Endothelial cell of umbilical vein (primary cell): ENCODE data around the gene DEK. TPM values are rescaled to one million over a fixed set of nuclear protein-coding genes. Genes with fewer than 3 reads are reported as not detected.

Source experiments
- BruUV-seq: library from RNA; stranded (reverse); fragments of 400-500 nt; replicated peaks from 2 replicates; lab custom pipeline; 2021; lab: Mats Ljungman, UMichigan
- CTCF ChIA-PET: fragments of 300-600, 350-600 bp; sonication (Branson Sonifier 250); formaldehyde crosslinking; loops from one replicate; lab custom pipeline; 2021; ENCODE audit warnings: antibody characterized with exemption, inconsistent platforms; lab: Charles Lee
- POLR2A ChIA-PET: fragments of 300-600, 350-600 bp; sonication (Branson Sonifier 250); formaldehyde crosslinking; loops from one replicate; lab custom pipeline; 2021; ENCODE audit warnings: antibody characterized with exemption, inconsistent platforms; lab: Charles Lee
- DNase-seq: peaks from one replicate; pipeline ENCODE4 v3.0.0-alpha.2; 2011; ENCODE audit warnings: low read depth, low spot score
- FAIRE-seq: peaks from 2 replicates; lab custom pipeline; 2011; peaks lifted over from hg19 to GRCh38; lab: Jason Lieb, UNC
- H2AFZ ChIP-seq: 2 replicates; pipeline ENCODE4 v1.6.0; 2012; ENCODE audit warnings: low read depth, low read length, control low read depth, inconsistent platforms
- H3K27ac ChIP-seq: 2 replicates; pipeline ENCODE4 v1.5.1; 2011; ENCODE audit warnings: low read depth, mild to moderate bottlenecking, control low read depth, low read length, moderate library complexity; ENCODE audit not compliant: insufficient read depth
- H3K27me3 ChIP-seq, 2 experiments: 2 replicates each; pipeline versions ENCODE4 v1.6.0 to v1.6.1; 2011; ENCODE audit warnings: low read length in 2 of 2, mixed read lengths in 1 of 2; ENCODE audit not compliant: control insufficient read depth in 2 of 2, insufficient read depth in 2 of 2
- H3K36me3 ChIP-seq, 2 experiments: 2 replicates in 1 of 2; 3 replicates in 1 of 2; pipeline ENCODE4 v1.5.1; 2011; ENCODE audit warnings: low read length in 2 of 2, mild to moderate bottlenecking in 1 of 2, moderate library complexity in 1 of 2; ENCODE audit not compliant: control insufficient read depth in 2 of 2, insufficient read depth in 2 of 2; ENCODE audit errors: extremely low read depth in 1 of 2
- H3K4me1 ChIP-seq: 3 replicates; pipeline ENCODE4 v1.5.1; 2011; ENCODE audit warnings: mild to moderate bottlenecking, low read length; ENCODE audit not compliant: control insufficient read depth, insufficient read depth; ENCODE audit errors: extremely low read depth
- H3K4me2 ChIP-seq: 2 replicates; pipeline ENCODE4 v1.6.1; 2011; ENCODE audit warnings: low read length, control low read depth, mixed read lengths; ENCODE audit not compliant: insufficient read depth
- H3K4me3 ChIP-seq, 3 experiments: fragments of 200-600 bp in 1 of 3; sonication (generic), shearing (Covaris generic) in 1 of 3; replicated peaks in 1 of 3; 2 replicates each; pipeline ENCODE4 v1.5.1; 2011 to 2016; ENCODE audit warnings: control low read depth in 3 of 3, low read length in 3 of 3, mild to moderate bottlenecking in 2 of 3, inconsistent platforms in 1 of 3, low read depth in 1 of 3, moderate library complexity in 1 of 3; ENCODE audit not compliant: insufficient read depth in 1 of 3
- H3K79me2 ChIP-seq: 2 replicates; pipeline ENCODE4 v1.6.0; 2012; ENCODE audit warnings: low read length, inconsistent platforms; ENCODE audit not compliant: control insufficient read depth, insufficient read depth
- H3K9ac ChIP-seq: replicated peaks from 2 replicates; pipeline ENCODE3; 2011; ENCODE audit warnings: low read length, control low read depth; ENCODE audit not compliant: insufficient read depth; ENCODE audit errors: extremely low read depth
- H3K9me1 ChIP-seq: replicated peaks from 3 replicates; pipeline ENCODE4 v1.6.0; 2011; ENCODE audit warnings: mild to moderate bottlenecking, low read length; ENCODE audit not compliant: control insufficient read depth, insufficient read depth; ENCODE audit errors: extremely low read depth
- H3K9me3 ChIP-seq: replicated peaks from 2 replicates; pipeline ENCODE4 v1.5.1; 2012; ENCODE audit warnings: low read length, inconsistent platforms; ENCODE audit not compliant: control insufficient read depth, insufficient read depth
- H4K20me1 ChIP-seq: replicated peaks from 2 replicates; pipeline ENCODE3; 2011; ENCODE audit warnings: mild to moderate bottlenecking, low read length; ENCODE audit not compliant: control insufficient read depth, insufficient read depth; ENCODE audit errors: extremely low read depth
- CTCF ChIP-seq, 2 donors: IDR thresholded peaks; 1 replicate in 1 of 2; 2 replicates in 1 of 2; pipeline ENCODE4 v1.5.1; 2011; ENCODE audit warnings: low read length in 2 of 2, mild to moderate bottlenecking in 2 of 2, moderate library complexity in 2 of 2, control low read depth in 1 of 2, inconsistent platforms in 1 of 2, low read depth in 1 of 2; ENCODE audit not compliant: insufficient read depth in 1 of 2; ENCODE audit errors: extremely low read depth in 1 of 2
- EZH2 ChIP-seq: IDR thresholded peaks from 2 replicates; pipeline ENCODE4 v1.6.1; 2012; ENCODE audit warnings: borderline replicate concordance, low read depth, mild to moderate bottlenecking, moderate library complexity, low read length, inconsistent platforms; ENCODE audit not compliant: severe bottlenecking
- FOS ChIP-seq: IDR thresholded peaks from 2 replicates; pipeline ENCODE4 v1.6.1; 2011; ENCODE audit warnings: mild to moderate bottlenecking, low read length, moderate library complexity, borderline replicate concordance; ENCODE audit not compliant: insufficient read depth
- GATA2 ChIP-seq: IDR thresholded peaks from 2 replicates; pipeline ENCODE4 v1.7.0; 2011; ENCODE audit warnings: low read depth, mild to moderate bottlenecking, moderate library complexity, mixed read lengths, low read length; ENCODE audit not compliant: insufficient read length, insufficient read depth
- JUN ChIP-seq: IDR thresholded peaks from 2 replicates; pipeline ENCODE4 v1.6.1; 2011; ENCODE audit warnings: borderline replicate concordance, low read depth; ENCODE audit not compliant: insufficient read length, insufficient read depth
- MYC ChIP-seq: IDR thresholded peaks from one replicate; pipeline ENCODE4 v1.6.1; 2011; ENCODE audit warnings: mild to moderate bottlenecking, low read depth, low read length
- POLR2A ChIP-seq: IDR thresholded peaks from 2 replicates; pipeline ENCODE4 v1.6.1; 2012; ENCODE audit warnings: low read depth, mild to moderate bottlenecking, control low read depth, low read length
- POLR2AphosphoS5 ChIP-seq: IDR thresholded peaks from 2 replicates; pipeline ENCODE4 v1.6.1; 2012; ENCODE audit warnings: low read depth, mild to moderate bottlenecking, control low read depth, low read length, moderate library complexity; ENCODE audit not compliant: insufficient read depth
- dilution Hi-C: fragments of 300-500 bp; cut with MboI; formaldehyde crosslinking; loops from one replicate; pipeline ENCODE4 v1.15.0; 2019; ENCODE audit warnings: low sequenced_read_pairs; ENCODE audit not compliant: extremely low pct_ligation_motif_present
- intact Hi-C: fragments of 100-400 bp; cut with micrococcal nuclease; formaldehyde crosslinking; loops from one replicate; pipeline ENCODE4 v1.10.0; 2022
- polyA plus RNA-seq, 4 experiments: library from polyadenylated mRNA; depleted of rRNA in 3 of 4; stranded (reverse) in 3 of 4; unstranded in 1 of 4; fragments of >200 nt; gene quantifications; 2 replicates each; pipeline versions ENCODE4 v1.2.1 to v1.2.3, GENCODE V29; 2011 to 2012; ENCODE audit warnings: missing spikeins in 1 of 4
- total RNA-seq: library from RNA; stranded (reverse); gene quantifications from 2 replicates; pipeline ENCODE4 v1.2.3, GENCODE V29; 2021

The DEK gene
- total and polyA plus RNA-seq, 2 donors (not counting 3 experiments of a cell fraction or from before 2014, with no cell fraction given), result 19.0 to 120 TPM

GRCh38 chr6:18182568-18182967 is 81.8 kb downstream of the DEK start:
- CTCF ChIA-PET, result no interaction called here
- dilution Hi-C loops, result no loop called here
- H3K4me3 ChIP-seq, result no peak overlapping the region

More at GRCh38 chr6:18182568-18182967, 81.8 kb downstream of the DEK start:
- Histone ChIP-seq H3K4me2 (no peak overlapping the region), H4K20me1 (no peaks in the 10 kb centered on the region), H3K4me1 (no peaks in the 10 kb centered on the region), H3K9me1 (no peaks in the 10 kb centered on the region), H3K9me3 (no peaks in the 10 kb centered on the region), H3K79me2 (no peaks in the 10 kb centered on the region), H3K27me3 (no peaks in the 10 kb centered on the region), H3K27ac (no peak overlapping the region), H3K36me3 (no peaks in the 10 kb centered on the region), H2AFZ (no peak overlapping the region), H3K9ac (no peak overlapping the region)
- FAIRE-seq (no peak), DNase-seq (no peak)
- no peak for TF ChIP-seq POLR2A
- no peak for TF ChIP-seq FOS
- TF ChIP-seq CTCF (IDR thresholded peaks at IDR 0.05; ENCODE audit: extremely low read depth in 1 of 2, insufficient read depth in 1 of 2, low read depth in 1 of 2, low read length in 2 of 2), result no peak
- no peak for TF ChIP-seq MYC
- no peak for TF ChIP-seq JUN
- TF ChIP-seq EZH2, result no peak
- no peak for TF ChIP-seq GATA2
- TF ChIP-seq POLR2AphosphoS5, result no peak
- no TSS peak for BruUV-seq
- intact Hi-C loops, result no loop called here
- POLR2A ChIA-PET, result no interaction called here
